K562 (cell line): Measurements from ENCODE around the gene GYG1. TPM values are rescaled to one million over a fixed set of nuclear protein-coding genes. Genes with fewer than 3 reads are reported as not detected.

Experiments used
- ARHGAP35 ChIP-seq: fragments of 450-650 bp; IDR thresholded peaks from 2 replicates; pipeline ENCODE4 v1.6.1; 2018; ENCODE audit not compliant: partially characterized antibody
- BACH1 ChIP-seq: fragments of 200-800 bp; sonication (Bioruptor generic); IDR thresholded peaks from 2 replicates; pipeline ENCODE4 v1.6.1; 2016; ENCODE audit warnings: missing genetic modification characterization, missing compliant biosample characterization
- CBX3 ChIP-seq, 2 experiments: IDR thresholded peaks; 1 replicate in 1 of 2; 2 replicates in 1 of 2; pipeline ENCODE4 v1.6.1; 2012; ENCODE audit warnings: inconsistent platforms in 2 of 2, low read length in 2 of 2, borderline replicate concordance in 1 of 2, control low read depth in 1 of 2
- CTCF ChIP-seq, 3 experiments: IDR thresholded peaks in 2 of 3; conservative IDR thresholded peaks in 1 of 3; 2 replicates each; pipeline ENCODE4 v1.5.1; 2011 to 2012; ENCODE audit warnings: low read length in 3 of 3, mild to moderate bottlenecking in 3 of 3, control low read depth in 2 of 3, improper control_type of control experiment in 1 of 3, inconsistent platforms in 1 of 3, low read depth in 1 of 3, mixed read lengths in 1 of 3, moderate library complexity in 1 of 3; ENCODE audit not compliant: insufficient read depth in 2 of 3
- HDAC3 ChIP-seq: fragments of 450-650 bp; IDR thresholded peaks from 2 replicates; pipeline ENCODE4 v1.6.1; 2018; ENCODE audit warnings: borderline replicate concordance, mild to moderate bottlenecking, moderate library complexity; ENCODE audit not compliant: partially characterized antibody
- ID3 ChIP-seq, 2 experiments: fragments of 250-450 bp in 1 of 2; fragments of 450-650 bp in 1 of 2; sonication (Bioruptor Pico) in 1 of 2; IDR thresholded peaks; 2 replicates each; pipeline versions ENCODE4 v1.6.1 to v1.8.0; 2016 to 2021; ENCODE audit warnings: mild to moderate bottlenecking in 2 of 2, moderate library complexity in 2 of 2, missing compliant biosample characterization in 1 of 2, missing genetic modification characterization in 1 of 2
- KDM1A ChIP-seq, 2 experiments: fragments of 450-650 bp; IDR thresholded peaks; 2 replicates each; pipeline ENCODE4 v1.6.1; 2016; ENCODE audit warnings: mild to moderate bottlenecking in 2 of 2
- KDM5B ChIP-seq: fragments of 200-600 bp; sonication (generic); IDR thresholded peaks from 2 replicates; pipeline ENCODE4 v1.6.1; 2012; ENCODE audit warnings: low read depth, mild to moderate bottlenecking, moderate library complexity, low read length, control low read depth, inconsistent platforms; ENCODE audit not compliant: insufficient replicate concordance
- MBD2 ChIP-seq: sonication (generic); IDR thresholded peaks from 2 replicates; pipeline ENCODE4 v1.6.1; 2016; ENCODE audit warnings: low read depth, borderline replicate concordance
- MYC ChIP-seq, 2 experiments: fragments of 250-450 bp in 1 of 2; sonication (Bioruptor Pico) in 1 of 2; IDR thresholded peaks; 2 replicates each; pipeline versions ENCODE4 v1.5.1 to v1.6.1; 2012 to 2021; ENCODE audit warnings: low read depth in 2 of 2, borderline replicate concordance in 1 of 2, improper control_type of control experiment in 1 of 2, low read length in 1 of 2, mild to moderate bottlenecking in 1 of 2, moderate library complexity in 1 of 2
- NFRKB ChIP-seq: fragments of 450-650 bp; IDR thresholded peaks from 2 replicates; pipeline ENCODE4 v1.6.1; 2016; ENCODE audit warnings: low read depth
- PCBP2 ChIP-seq: fragments of 200-400 bp; formaldehyde crosslinking; IDR thresholded peaks from 2 replicates; pipeline ENCODE4 v1.6.1; 2018; ENCODE audit warnings: low read length, low read depth, mild to moderate bottlenecking, moderate library complexity; ENCODE audit not compliant: poor library complexity, severe bottlenecking
- PKNOX1 ChIP-seq: fragments of 450-650 bp; IDR thresholded peaks from 2 replicates; pipeline ENCODE4 v1.6.1; 2016
- RBM14 ChIP-seq: fragments of 200-400 bp; formaldehyde crosslinking; IDR thresholded peaks from 2 replicates; pipeline ENCODE4 v1.6.1; 2018; ENCODE audit warnings: low read depth, mild to moderate bottlenecking, low read length, moderate library complexity, borderline replicate concordance; ENCODE audit not compliant: insufficient read depth
- SAFB ChIP-seq: fragments of 200-400 bp; formaldehyde crosslinking; IDR thresholded peaks from 2 replicates; pipeline ENCODE4 v1.6.1; 2017; ENCODE audit warnings: low read depth, low read length, borderline replicate concordance
- SMAD2 ChIP-seq: fragments of 150-350 bp; IDR thresholded peaks from 2 replicates; pipeline ENCODE4 v1.6.1; 2014; ENCODE audit warnings: low read depth, mild to moderate bottlenecking, low read length
- SOX6 ChIP-seq: fragments of 450-650 bp; IDR thresholded peaks from 2 replicates; pipeline ENCODE4 v1.6.1; 2014; ENCODE audit warnings: mild to moderate bottlenecking
- SRSF7 ChIP-seq: fragments of 200-400 bp; formaldehyde crosslinking; optimal IDR thresholded peaks from 2 replicates; pipeline ENCODE3; 2017; ENCODE audit warnings: mild to moderate bottlenecking, low read depth, low read length
- TRIM25 ChIP-seq: fragments of 450-650 bp; IDR thresholded peaks from 2 replicates; pipeline ENCODE4 v1.7.0; 2016; ENCODE audit warnings: borderline replicate concordance
- ZFP91 ChIP-seq: sonication (generic); formaldehyde crosslinking; IDR thresholded peaks from 2 replicates; pipeline ENCODE4 v1.8.0; 2022; ENCODE audit warnings: mild to moderate bottlenecking, missing genetic modification reagents
- ZNF324 ChIP-seq: fragments of 250-450 bp; sonication (Bioruptor Pico); IDR thresholded peaks from 2 replicates; pipeline ENCODE4 v1.4.0; 2020; ENCODE audit warnings: mild to moderate bottlenecking
- polyA plus RNA-seq, 8 experiments: library from polyadenylated mRNA; depleted of rRNA in 4 of 8; stranded (reverse) in 5 of 8; unstranded in 3 of 8; fragments of >200 nt; fragmentation: Nextera tagmentation in 2 of 8; fragmentation: Illumina TruSeq in 1 of 8; extraction: Ambion mirVana in 2 of 8; extraction: Trizol in 1 of 8; gene quantifications; 2 replicates each; pipeline versions ENCODE4 v1.2.1 to v1.2.3, GENCODE V29; 2011 to 2014; ENCODE audit warnings: inconsistent platforms in 1 of 8, missing spikeins in 1 of 8
- total RNA-seq, 7 experiments: library from RNA; depleted of rRNA in 6 of 7; stranded (reverse); fragments of >200 nt in 6 of 7; fragmentation: Illumina TruSeq in 2 of 7; extraction: Trizol in 2 of 7; gene quantifications; 2 replicates each; pipeline versions ENCODE4 v1.2.1 to v1.2.3, GENCODE V29; 2011 to 2021; ENCODE audit warnings: low replicate concordance in 1 of 7

Gene GYG1
- total and polyA plus RNA-seq, 9 of the 15 experiments (the other 6 are each of a cell fraction or from before 2014, with no cell fraction given) = 14.6 to 38.4 (median 24.6) TPM

DNA sequence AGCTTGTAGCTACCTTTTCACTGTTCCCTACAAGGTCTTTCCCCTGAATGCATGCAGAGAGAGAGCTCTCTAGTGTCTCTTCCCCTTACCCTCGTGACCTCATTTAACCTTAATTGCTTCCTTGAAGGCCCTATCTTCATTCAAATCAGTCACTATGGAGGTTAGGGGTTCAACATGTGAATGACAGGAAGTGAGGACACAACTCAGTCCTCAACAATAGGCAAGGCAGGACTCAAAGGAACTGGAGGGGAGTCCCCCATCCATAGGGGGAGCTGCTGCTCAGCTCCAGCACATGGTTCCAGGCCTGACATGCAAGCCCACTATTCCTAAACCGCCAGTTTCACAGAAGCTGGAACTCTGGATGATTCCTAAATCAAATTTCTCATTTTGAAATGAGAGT, 33.8 kb upstream of the GYG1 start (continued):
- TF ChIP-seq ID3 (CRISPR knock-in tag; IDR thresholded peaks at IDR 0.05) (no peak), ID3 (tag; IDR thresholded peaks at IDR 0.05) (no peak), ZNF324 (no peak), CBX3 (IDR thresholded peaks at IDR 0.05; ENCODE audit: borderline replicate concordance in 1 of 2, low read length in 2 of 2) (no peak), MYC (IDR thresholded peaks at IDR 0.05; ENCODE audit: low read depth, low read length) (peak; percentile 55; the same call in 1 of the 2 replicates), MYC (CRISPR knock-in tag; IDR thresholded peaks at IDR 0.05; ENCODE audit: borderline replicate concordance, low read depth) (no peak), KDM5B (no peak), BACH1 (tag) (no peak), PKNOX1 (peak; percentile 44), ZFP91 (no peak), ARHGAP35 (no peak), CTCF (IDR thresholded peaks at IDR 0.05 in 2 of 3, conservative IDR thresholded peaks at IDR 0.05 in 1 of 3; ENCODE audit: insufficient read depth in 2 of 3, low read depth in 1 of 3, low read length in 3 of 3) (peak; percentile 52 to 61 (median 58); a peak in 4 of 6 replicates), RBM14 (no peak), SRSF7 (no peak), SOX6 (peak; percentile 31; the same call in 1 of the 2 replicates), SMAD2 (no peak), NFRKB (no peak), TRIM25 (no peak), HDAC3 (no peak), MBD2 (no peak), SAFB (no peak), KDM1A (IDR thresholded peaks at IDR 0.05) (no peak), PCBP2 (no peak)
